Upper lobe of left lung (tissue), 6 donors: Measurements from ENCODE around the gene CFAP100. TPM values are rescaled to one million over a fixed set of nuclear protein-coding genes. Genes with fewer than 3 reads are reported as not detected.

Experiments used
- ATAC-seq, 2 donors: fragments of 200-7000 bp; cut with Tn5 transposase; one replicate each; pipeline ENCODE4 v1.9.1; 2022; ENCODE audit warnings: mild to moderate bottlenecking in 2 of 2, moderate library complexity in 2 of 2; ENCODE audit not compliant: low FRiP score in 2 of 2
- DNase-seq, 2 donors: peaks; one replicate each; pipeline ENCODE4 v3.0.0-alpha.2; 2019 to 2020
- H3K27ac ChIP-seq, 4 donors: fragments of 200-600 bp; sonication (generic); one replicate each; pipeline ENCODE4 v1.5.1; 2016 to 2019
- H3K27me3 ChIP-seq, 4 donors: fragments of 200-600 bp; sonication (generic); one replicate each; pipeline ENCODE4 v1.5.1; 2017 to 2019
- H3K36me3 ChIP-seq, 4 donors: fragments of 200-600 bp; sonication (generic); one replicate each; pipeline ENCODE4 v1.5.1; 2016 to 2019
- H3K4me1 ChIP-seq, 4 donors: fragments of 200-600 bp; sonication (generic); one replicate each; pipeline ENCODE4 v1.5.1; 2018 to 2019
- H3K4me3 ChIP-seq, 4 donors: fragments of 200-600 bp; sonication (generic); one replicate each; pipeline ENCODE4 v1.5.1; 2017 to 2019; ENCODE audit warnings: mild to moderate bottlenecking in 2 of 4, moderate library complexity in 1 of 4
- H3K9me3 ChIP-seq, 4 donors: fragments of 200-600 bp; sonication (generic); one replicate each; pipeline ENCODE4 v1.5.1; 2018 to 2019
- EP300 ChIP-seq, 4 donors: sonication (generic); formaldehyde crosslinking; IDR thresholded peaks; one replicate each; pipeline ENCODE4 v1.5.1; 2017; ENCODE audit warnings: antibody characterized with exemption in 4 of 4, control low read depth in 2 of 4
- POLR2A ChIP-seq, 4 donors: fragments of 450-650 bp; IDR thresholded peaks; one replicate each; pipeline ENCODE4 v1.5.1; 2016 to 2017; ENCODE audit warnings: antibody characterized with exemption in 4 of 4, mild to moderate bottlenecking in 2 of 4
- POLR2AphosphoS5 ChIP-seq, 2 donors: sonication (generic); formaldehyde crosslinking; IDR thresholded peaks; one replicate each; pipeline ENCODE4 v1.5.1; 2017; ENCODE audit warnings: antibody characterized with exemption in 2 of 2
- WGBS, 2 donors: methylation state at CpG; one replicate each; pipeline ENCODE4 v1.1.5; 2017 to 2018; 5-methylcytosine and 5-hydroxymethylcytosine counted together
- total RNA-seq, 6 donors: library from RNA; depleted of rRNA in 4 of 6; stranded (reverse); fragments of >200 nt in 4 of 6; gene quantifications; one replicate each; pipeline versions ENCODE4 v1.1.0 to v1.2.1, GENCODE V29; 2016 to 2021
- TF ChIP-seq, protein P1 (sequence below), 6 experiments: fragments of 450-650 bp in 4 of 6; fragments of 200-600 bp in 2 of 6; sonication (generic) in 2 of 6; IDR thresholded peaks; one replicate each; pipeline ENCODE4 v1.5.1; 2016 to 2019; ENCODE audit warnings: antibody characterized with exemption in 6 of 6
- donor health status: DM: no; HTN: no; CAD: no; lungs with moderate emphysema.
- donor health status: DM: no; HTN: yes; CAD: no; lungs with severe emphysema.

The CFAP100 gene
- total RNA-seq, 6 donors from 2014 or later: 0.09 to 57.9 (median 21.6) TPM

GRCh38 chr3:126414961-126415660 lies 20.4 kb downstream of the CFAP100 start:
- no peaks in the 10 kb centered on the region for H3K36me3 ChIP-seq
- no peaks in the 10 kb centered on the region for H3K4me1 ChIP-seq
- no peak for TF ChIP-seq POLR2A (IDR thresholded peaks at IDR 0.05)
- no peak for TF ChIP-seq EP300 (IDR thresholded peaks at IDR 0.05)
- TF ChIP-seq, protein P1, sequence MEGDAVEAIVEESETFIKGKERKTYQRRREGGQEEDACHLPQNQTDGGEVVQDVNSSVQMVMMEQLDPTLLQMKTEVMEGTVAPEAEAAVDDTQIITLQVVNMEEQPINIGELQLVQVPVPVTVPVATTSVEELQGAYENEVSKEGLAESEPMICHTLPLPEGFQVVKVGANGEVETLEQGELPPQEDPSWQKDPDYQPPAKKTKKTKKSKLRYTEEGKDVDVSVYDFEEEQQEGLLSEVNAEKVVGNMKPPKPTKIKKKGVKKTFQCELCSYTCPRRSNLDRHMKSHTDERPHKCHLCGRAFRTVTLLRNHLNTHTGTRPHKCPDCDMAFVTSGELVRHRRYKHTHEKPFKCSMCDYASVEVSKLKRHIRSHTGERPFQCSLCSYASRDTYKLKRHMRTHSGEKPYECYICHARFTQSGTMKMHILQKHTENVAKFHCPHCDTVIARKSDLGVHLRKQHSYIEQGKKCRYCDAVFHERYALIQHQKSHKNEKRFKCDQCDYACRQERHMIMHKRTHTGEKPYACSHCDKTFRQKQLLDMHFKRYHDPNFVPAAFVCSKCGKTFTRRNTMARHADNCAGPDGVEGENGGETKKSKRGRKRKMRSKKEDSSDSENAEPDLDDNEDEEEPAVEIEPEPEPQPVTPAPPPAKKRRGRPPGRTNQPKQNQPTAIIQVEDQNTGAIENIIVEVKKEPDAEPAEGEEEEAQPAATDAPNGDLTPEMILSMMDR (IDR thresholded peaks at IDR 0.05): no peak
- no peak for TF ChIP-seq POLR2AphosphoS5 (IDR thresholded peaks at IDR 0.05)
- 85 to 86% methylated on average over 12 of the region's 12 CpGs for WGBS, 2 donors
- H3K9me3 ChIP-seq: no peaks in the 10 kb centered on the region
- peaks cover 0 to 15% (median 4%) of the 10 kb centered on the region in 4 donors for H3K27me3 ChIP-seq
- H3K4me3 ChIP-seq: no peak overlapping the region
- ATAC-seq: no peak
- DNase-seq: no peak
- H3K27ac ChIP-seq: no peak overlapping the region

DNA sequence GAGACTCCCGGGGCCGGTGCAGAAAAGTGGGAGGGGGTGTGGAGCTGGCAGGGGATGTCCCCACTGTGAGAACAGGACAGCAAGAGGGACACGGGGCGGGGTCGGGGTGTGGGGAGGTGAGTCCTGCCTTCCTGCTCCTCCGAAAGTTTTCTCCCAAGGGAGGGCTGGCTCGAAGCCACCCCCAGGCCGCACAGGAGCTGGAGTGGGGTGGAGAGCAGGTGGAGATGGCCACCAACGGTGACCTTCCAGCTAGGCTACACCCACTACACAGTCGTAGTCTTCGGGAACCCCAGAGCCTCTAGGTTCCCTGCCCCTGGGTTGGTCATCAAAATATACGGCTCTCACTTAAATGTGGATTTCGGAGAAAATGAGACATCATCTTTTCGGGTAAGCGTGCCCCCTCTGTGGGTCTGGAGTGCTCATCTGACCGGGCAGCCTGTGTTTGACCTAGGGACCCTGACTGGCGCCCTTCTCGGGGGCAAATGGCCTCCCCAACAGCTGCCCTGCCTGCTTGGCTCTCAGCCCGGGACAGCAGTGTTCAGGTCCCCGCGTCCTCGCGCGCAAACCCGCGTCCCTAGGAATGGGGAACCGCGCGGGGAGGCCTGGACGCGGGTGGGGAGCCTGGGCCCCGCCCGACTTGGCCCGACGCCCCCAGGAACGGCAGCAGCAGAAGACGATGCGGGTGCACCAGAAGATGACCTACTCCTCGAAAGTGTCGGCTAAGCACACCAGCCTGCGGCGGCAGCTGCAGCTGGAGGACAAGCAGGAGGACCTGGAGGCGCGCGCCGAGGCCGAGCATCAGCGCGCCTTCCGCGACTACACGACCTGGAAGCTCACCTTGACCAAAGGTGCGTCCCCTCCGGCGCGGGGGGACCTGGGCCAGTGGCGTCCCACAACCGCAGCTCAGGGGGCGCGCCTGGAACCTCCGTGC lies 21.2 kb downstream of the CFAP100 start:
- no peak overlapping the region for H3K4me3 ChIP-seq
- no peak overlapping the region for H3K27ac ChIP-seq
- no peaks in the 10 kb centered on the region for H3K36me3 ChIP-seq
- ATAC-seq: no peak
- H3K9me3 ChIP-seq: no peaks in the 10 kb centered on the region
- H3K27me3 ChIP-seq: peaks cover 0 to 15% (median 4%) of the 10 kb centered on the region in 4 donors
- H3K4me1 ChIP-seq: no peaks in the 10 kb centered on the region
- TF ChIP-seq EP300 (IDR thresholded peaks at IDR 0.05): no peak
- no peak for TF ChIP-seq POLR2AphosphoS5 (IDR thresholded peaks at IDR 0.05)
- TF ChIP-seq POLR2A (IDR thresholded peaks at IDR 0.05): no peak
- TF ChIP-seq, protein P1 (IDR thresholded peaks at IDR 0.05): no peak
- peak in 1 of 2 donors; percentile 80 for DNase-seq
- 51 to 52% methylated on average over 41 to 47 of the region's 61 CpGs for WGBS, 2 donors

DNA sequence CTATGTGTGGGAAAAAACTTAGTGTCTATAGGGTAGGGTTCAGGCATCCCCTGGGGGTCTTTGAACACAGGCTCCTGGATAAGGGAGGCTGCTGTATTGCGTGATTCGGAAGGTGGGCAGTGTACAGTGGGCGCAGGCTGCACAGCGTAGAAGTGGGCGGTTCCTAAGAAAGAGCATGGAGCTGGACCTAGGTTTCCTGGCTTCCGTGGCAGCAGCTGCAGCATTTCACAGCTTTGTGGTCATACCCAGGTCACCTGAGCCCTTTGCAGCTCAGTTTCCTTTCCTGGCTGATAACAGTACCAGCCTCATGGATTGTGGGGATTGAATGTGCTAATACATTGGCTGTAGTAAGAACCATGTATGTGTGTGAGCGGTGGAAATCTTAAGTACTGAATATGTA lies 22.2 kb downstream of the CFAP100 start:
- H3K27ac ChIP-seq: no peak overlapping the region
- H3K4me3 ChIP-seq: no peak overlapping the region
- H3K4me1 ChIP-seq: no peaks in the 10 kb centered on the region
- WGBS, 2 donors: 82 to 85% methylated on average over 7 of the region's 7 CpGs
- no peak for ATAC-seq
- TF ChIP-seq EP300 (IDR thresholded peaks at IDR 0.05): no peak
- no peak for TF ChIP-seq POLR2AphosphoS5 (IDR thresholded peaks at IDR 0.05)
- TF ChIP-seq, protein P1 (IDR thresholded peaks at IDR 0.05): no peak
- TF ChIP-seq POLR2A (IDR thresholded peaks at IDR 0.05): no peak
- DNase-seq: no peak
- H3K27me3 ChIP-seq: peaks cover 0 to 15% (median 4%) of the 10 kb centered on the region in 4 donors
- H3K36me3 ChIP-seq: no peaks in the 10 kb centered on the region
- H3K9me3 ChIP-seq: no peaks in the 10 kb centered on the region

DNA sequence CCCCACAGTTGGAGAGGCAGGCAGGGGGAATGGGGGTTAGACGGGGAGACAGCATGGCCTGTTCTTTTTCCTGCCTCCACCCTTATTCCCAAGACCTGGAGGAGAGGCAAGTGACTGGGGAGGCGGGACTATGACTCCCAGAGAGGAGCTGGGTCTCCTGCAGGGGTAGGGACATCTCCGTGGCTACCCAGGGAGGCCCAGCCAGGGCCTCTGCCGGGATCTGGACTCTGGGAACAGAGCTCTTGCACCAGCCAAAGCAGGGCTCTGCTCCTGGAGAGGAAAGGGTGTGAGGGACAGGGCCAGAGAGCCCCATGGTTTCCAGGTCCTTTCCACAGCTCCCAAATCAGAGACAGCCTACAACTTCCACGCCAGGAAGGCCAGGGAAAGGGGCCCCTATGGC lies 22.8 kb downstream of the CFAP100 start:
- H3K27ac ChIP-seq: no peak overlapping the region
- DNase-seq (peak in 1 of 2 donors; percentile 40), ATAC-seq (no peak)
- WGBS, 2 donors: 48 to 71% methylated on average over 1 to 4 of the region's 5 CpGs
- TF ChIP-seq, protein P1 (IDR thresholded peaks at IDR 0.05): no peak
- TF ChIP-seq EP300 (IDR thresholded peaks at IDR 0.05) (no peak), POLR2A (IDR thresholded peaks at IDR 0.05) (no peak), POLR2AphosphoS5 (IDR thresholded peaks at IDR 0.05) (no peak)
- H3K4me3 ChIP-seq: no peak overlapping the region
- no peaks in the 10 kb centered on the region for H3K9me3 ChIP-seq
- H3K36me3 ChIP-seq: no peaks in the 10 kb centered on the region
- no peaks in the 10 kb centered on the region for H3K4me1 ChIP-seq
- H3K27me3 ChIP-seq: peaks cover 0 to 15% (median 4%) of the 10 kb centered on the region in 4 donors
